Measurements from ENCODE around the gene GNG13.

The GNG13 gene

DNA sequence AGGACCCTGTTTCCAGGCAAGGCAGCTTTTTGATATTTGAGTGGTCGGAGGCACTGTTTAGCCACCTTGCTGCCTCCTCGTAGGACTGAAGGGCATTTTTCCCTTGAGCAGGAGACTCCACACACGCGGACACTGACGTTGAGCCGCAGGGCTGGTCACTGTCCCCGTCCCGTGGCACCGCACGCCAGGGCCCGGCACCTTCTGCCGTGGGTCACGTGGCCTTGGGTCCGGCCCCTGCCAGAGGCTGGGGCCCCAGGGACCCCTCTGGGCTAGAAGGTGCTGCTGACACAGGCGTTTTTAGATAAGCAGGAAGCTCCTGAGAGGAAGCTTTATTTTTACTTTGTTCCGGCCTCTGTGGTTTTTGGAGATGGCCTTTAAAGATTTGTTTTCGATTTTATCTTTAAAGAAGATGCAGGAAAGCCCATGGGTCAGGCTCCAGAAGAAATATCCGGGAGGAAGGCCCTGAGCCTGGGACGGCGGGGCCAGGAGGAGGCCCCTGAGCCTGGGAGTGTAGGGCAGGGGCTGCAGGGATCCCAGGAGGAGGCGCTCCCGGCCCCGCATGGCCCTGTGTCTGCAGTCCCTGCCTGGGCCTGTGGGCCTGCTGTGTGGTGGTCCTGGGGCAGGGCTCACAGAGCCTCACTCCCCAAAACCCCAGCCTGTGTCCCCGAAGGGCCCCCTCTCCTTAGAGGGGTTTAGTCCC is 30.5 kb upstream of the GNG13 start:
- no peak overlapping the region for H3K4me3 ChIP-seq (ENCODE audit: low read depth, low read length)
- no peak for DNase-seq (ENCODE audit: low read depth)

DNA sequence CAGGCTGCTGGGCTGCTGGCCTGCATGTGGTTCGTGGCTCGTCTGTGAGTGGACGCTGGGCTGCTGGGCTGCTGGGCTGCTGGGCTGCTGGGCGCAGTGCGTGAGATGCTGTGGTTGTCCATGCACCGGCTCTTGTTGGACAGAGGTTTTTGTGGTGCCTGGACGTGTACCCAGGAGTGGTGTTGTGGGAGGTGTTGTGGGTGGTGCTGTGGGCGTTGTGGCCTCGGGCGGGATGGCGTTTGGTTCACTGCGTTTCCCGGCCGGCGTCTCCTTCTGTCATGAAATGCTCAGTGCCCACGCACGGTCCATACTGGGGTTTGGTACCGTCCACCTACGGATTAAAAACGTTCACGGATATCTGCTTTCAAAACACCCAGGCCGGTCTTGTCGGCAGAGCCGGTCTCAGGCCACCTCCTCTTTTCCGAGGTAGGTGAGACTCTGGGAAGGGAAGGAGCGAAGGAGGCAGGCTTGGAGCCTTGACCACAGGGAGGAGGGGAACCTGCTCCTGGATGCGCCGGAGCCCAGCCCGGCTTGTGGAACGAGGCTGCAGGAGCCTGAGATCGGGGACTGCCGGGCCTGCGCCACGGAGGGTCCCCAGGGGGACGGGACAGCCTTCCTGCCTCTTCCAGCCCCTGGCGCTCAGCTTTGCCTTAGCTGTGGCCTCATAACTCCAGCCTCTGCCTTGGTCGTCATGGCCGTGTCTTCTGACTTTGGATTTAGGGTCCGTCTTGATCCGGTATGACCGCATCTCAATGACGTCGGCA is 29.8 kb upstream of the GNG13 start:
- no peak for DNase-seq (ENCODE audit: low read depth)
- no peak overlapping the region for H3K4me3 ChIP-seq (ENCODE audit: low read depth, low read length)
- TF ChIP-seq, protein P1, sequence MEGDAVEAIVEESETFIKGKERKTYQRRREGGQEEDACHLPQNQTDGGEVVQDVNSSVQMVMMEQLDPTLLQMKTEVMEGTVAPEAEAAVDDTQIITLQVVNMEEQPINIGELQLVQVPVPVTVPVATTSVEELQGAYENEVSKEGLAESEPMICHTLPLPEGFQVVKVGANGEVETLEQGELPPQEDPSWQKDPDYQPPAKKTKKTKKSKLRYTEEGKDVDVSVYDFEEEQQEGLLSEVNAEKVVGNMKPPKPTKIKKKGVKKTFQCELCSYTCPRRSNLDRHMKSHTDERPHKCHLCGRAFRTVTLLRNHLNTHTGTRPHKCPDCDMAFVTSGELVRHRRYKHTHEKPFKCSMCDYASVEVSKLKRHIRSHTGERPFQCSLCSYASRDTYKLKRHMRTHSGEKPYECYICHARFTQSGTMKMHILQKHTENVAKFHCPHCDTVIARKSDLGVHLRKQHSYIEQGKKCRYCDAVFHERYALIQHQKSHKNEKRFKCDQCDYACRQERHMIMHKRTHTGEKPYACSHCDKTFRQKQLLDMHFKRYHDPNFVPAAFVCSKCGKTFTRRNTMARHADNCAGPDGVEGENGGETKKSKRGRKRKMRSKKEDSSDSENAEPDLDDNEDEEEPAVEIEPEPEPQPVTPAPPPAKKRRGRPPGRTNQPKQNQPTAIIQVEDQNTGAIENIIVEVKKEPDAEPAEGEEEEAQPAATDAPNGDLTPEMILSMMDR (IDR thresholded peaks at IDR 0.05; ENCODE audit: low read depth, low read length, missing control alignments): no peak

More for the DNA sequence above, 30.5 kb upstream of the GNG13 start:
- TF ChIP-seq, protein P1 (IDR thresholded peaks at IDR 0.05; ENCODE audit: low read depth, low read length, missing control alignments): no peak

DNA sequence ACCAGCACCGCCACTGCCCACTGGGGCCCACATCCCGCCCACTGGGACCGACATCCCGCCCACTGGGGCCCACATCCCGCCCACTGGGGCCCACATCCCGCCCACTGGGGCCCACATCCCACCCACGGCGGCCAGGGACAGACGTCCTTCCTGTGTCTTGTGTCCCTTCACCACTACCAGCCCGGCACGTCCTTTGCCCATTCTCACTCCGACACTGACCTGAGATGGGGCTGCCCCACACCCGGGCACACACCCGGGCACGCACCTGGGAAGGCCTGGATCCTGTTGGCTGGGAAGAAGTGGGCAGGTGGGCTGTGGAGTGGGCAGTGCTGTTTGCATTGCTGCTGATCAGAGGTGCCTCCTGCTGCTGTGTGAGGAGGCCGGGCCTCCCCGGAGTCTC is 28.4 kb upstream of the GNG13 start:
- H3K4me3 ChIP-seq (ENCODE audit: low read depth, low read length): no peak overlapping the region
- TF ChIP-seq, protein P1 (IDR thresholded peaks at IDR 0.05; ENCODE audit: low read depth, low read length, missing control alignments): no peak
- no peak for DNase-seq (ENCODE audit: low read depth)

DNA sequence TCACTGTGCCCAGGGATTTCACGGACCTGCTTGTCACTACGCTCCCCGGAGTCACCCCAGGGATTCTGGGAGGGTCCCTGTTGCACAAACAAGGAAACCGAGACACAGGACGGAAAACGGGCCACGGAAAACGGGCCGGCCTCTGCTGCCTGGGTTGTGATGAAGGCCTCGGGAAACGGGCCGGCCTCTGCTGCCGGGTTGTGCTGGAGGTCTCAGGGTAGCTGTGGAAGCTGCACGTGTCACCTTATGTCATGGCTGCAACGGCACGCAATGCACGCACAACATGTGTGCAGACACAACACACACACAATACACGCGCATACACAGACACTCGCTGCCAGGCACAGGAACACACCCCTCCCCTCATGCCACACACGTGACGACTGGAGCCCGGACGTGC is 27.0 kb upstream of the GNG13 start:
- DNase-seq (ENCODE audit: low read depth): no peak

DNA sequence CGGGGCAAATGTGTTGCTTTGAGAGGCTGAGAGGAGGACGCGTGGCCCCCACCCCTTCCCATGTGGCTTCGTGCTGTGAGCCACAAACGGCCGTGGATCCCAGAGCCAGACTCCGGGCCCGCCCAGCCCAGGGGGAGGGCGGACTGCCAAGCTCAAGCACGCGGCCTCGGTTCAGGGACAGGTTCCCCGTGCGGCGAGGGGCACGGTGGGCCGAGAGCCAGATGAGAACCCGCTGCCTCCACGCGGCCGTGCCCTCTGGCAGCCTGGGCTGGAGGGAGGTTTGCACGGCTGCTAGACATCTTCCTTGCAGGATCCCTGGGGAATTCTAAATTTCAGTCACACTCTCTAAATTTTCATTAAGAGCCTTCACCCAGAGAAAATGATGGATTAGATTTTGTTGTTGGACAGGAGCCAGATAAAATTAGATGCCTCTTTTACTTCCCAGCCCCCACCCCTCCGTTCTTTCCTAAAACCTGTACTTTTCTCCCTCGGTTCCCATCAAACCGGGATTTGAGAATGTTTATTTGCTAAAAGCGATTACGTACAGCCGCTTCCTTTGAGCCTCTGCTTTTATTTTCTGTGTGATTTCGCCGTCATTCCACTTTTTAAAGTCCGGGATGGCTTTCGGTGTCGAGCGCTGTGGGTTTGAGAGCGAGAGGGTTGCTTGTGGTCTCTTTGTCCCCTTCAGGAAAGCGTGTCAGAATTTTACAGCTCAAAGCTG is 25.0 kb upstream of the GNG13 start:
- TF ChIP-seq, protein P1 (IDR thresholded peaks at IDR 0.05; ENCODE audit: low read depth, low read length, missing control alignments): no peak
- H3K4me3 ChIP-seq (ENCODE audit: low read depth, low read length): no peak overlapping the region
- DNase-seq (ENCODE audit: low read depth): no peak

More for the DNA sequence above, 27.0 kb upstream of the GNG13 start:
- no peak overlapping the region for H3K4me3 ChIP-seq (ENCODE audit: low read depth, low read length)
- TF ChIP-seq, protein P1 (IDR thresholded peaks at IDR 0.05; ENCODE audit: low read depth, low read length, missing control alignments): no peak

DNA sequence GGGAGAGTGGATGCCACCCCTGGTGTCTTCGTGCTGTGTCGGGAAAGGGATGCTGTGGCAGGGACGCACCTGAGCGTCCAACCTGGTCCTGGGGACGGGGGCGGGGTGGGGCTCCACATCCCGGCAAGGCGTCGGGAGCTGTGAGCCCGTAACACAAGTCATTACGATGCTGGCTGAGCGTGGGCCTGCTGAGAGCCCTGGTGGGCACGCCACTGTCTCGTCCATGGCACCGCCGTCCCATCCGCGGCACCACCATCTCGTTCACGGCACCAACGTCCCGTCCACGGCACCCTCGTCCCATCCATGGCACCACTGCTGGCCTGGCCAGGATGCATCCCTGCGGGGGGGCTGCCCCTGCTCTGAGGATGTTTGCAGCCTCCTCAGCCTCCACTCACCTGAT is 24.1 kb upstream of the GNG13 start:
- DNase-seq (ENCODE audit: low read depth): no peak
- TF ChIP-seq, protein P1 (IDR thresholded peaks at IDR 0.05; ENCODE audit: low read depth, low read length, missing control alignments): no peak
- no peak overlapping the region for H3K4me3 ChIP-seq (ENCODE audit: low read depth, low read length)

Data from GM12864 (cell line).